ENCODE measurements around the gene SASH1.

SASH1 gene

GRCh38 chr6:148407372-148407771 lies 64.7 kb downstream of the SASH1 start:
- DNase-seq = no peak

GRCh38 chr6:148413321-148414091 lies 70.9 kb downstream of the SASH1 start:
- DNase-seq = no peak

- DNase-seq = no peak
These were observed 71.5 kb downstream of the SASH1 start for GRCh38 chr6:148414092-148414489.

- no peak for DNase-seq
These were observed 72.2 kb downstream of the SASH1 start for GRCh38 chr6:148414836-148415235.

- DNase-seq = no peak
These were observed 73.0 kb downstream of the SASH1 start for GRCh38 chr6:148415511-148416260.

GRCh38 chr6:148416330-148416965 lies 73.8 kb downstream of the SASH1 start:
- no peak for DNase-seq

- no peak for DNase-seq
These were observed 74.4 kb downstream of the SASH1 start for GRCh38 chr6:148417045-148417444.

GRCh38 chr6:148419430-148419829 lies 76.8 kb downstream of the SASH1 start:
- DNase-seq = no peak

GRCh38 chr6:148422085-148422484 lies 79.4 kb downstream of the SASH1 start:
- DNase-seq = no peak

- no peak for DNase-seq
These were observed 80.5 kb downstream of the SASH1 start for GRCh38 chr6:148423133-148423532.

GRCh38 chr6:148423601-148424270 lies 81.1 kb downstream of the SASH1 start:
- DNase-seq = no peak

- no peak for DNase-seq
These were observed 82.8 kb downstream of the SASH1 start for GRCh38 chr6:148425443-148425842.

GRCh38 chr6:148426317-148426977 lies 83.8 kb downstream of the SASH1 start:
- DNase-seq = no peak

GRCh38 chr6:148427333-148427732 lies 84.7 kb downstream of the SASH1 start:
- no peak for DNase-seq

- DNase-seq = no peak
These were observed 86.8 kb downstream of the SASH1 start for GRCh38 chr6:148429423-148429822.

- no peak for DNase-seq
These were observed 88.3 kb downstream of the SASH1 start for GRCh38 chr6:148430897-148431296.

GRCh38 chr6:148431413-148431812 lies 88.8 kb downstream of the SASH1 start:
- no peak for DNase-seq

- no peak for DNase-seq
These were observed 89.2 kb downstream of the SASH1 start for GRCh38 chr6:148431840-148432239.

- DNase-seq = no peak
These were observed 90.0 kb downstream of the SASH1 start for GRCh38 chr6:148432462-148433195.

- no peak for DNase-seq
These were observed 92.7 kb downstream of the SASH1 start for GRCh38 chr6:148435386-148435785.

GRCh38 chr6:148436466-148436865 lies 93.8 kb downstream of the SASH1 start:
- no peak for DNase-seq

GRCh38 chr6:148438632-148439031 lies 96.0 kb downstream of the SASH1 start:
- DNase-seq = no peak
